K562 (cell line): ENCODE measurements around the gene TNFAIP1. TPM values are rescaled to one million over a fixed set of nuclear protein-coding genes. Genes with fewer than 3 reads are reported as not detected.

Source experiments
- MTA2 ChIP-seq: fragments of 450-650 bp; IDR thresholded peaks from 2 replicates; pipeline ENCODE4 v1.6.1; 2016; ENCODE audit warnings: low read depth
- NEUROD1 ChIP-seq: fragments of 150-350 bp; IDR thresholded peaks from 2 replicates; pipeline ENCODE4 v1.6.1; 2014; ENCODE audit warnings: borderline replicate concordance, low read length, low read depth; ENCODE audit not compliant: partially characterized antibody
- NFATC3 ChIP-seq: fragments of 450-650 bp; IDR thresholded peaks from 2 replicates; pipeline ENCODE4 v1.6.1; 2017; ENCODE audit warnings: mild to moderate bottlenecking
- RAD51 ChIP-seq: fragments of 450-650 bp; IDR thresholded peaks from 2 replicates; pipeline ENCODE4 v1.7.1; 2016; ENCODE audit warnings: low read depth, mild to moderate bottlenecking, borderline replicate concordance
- RB1 ChIP-seq: fragments of 450-650 bp; IDR thresholded peaks from 2 replicates; pipeline ENCODE4 v1.6.1; 2017; ENCODE audit warnings: low read depth, mild to moderate bottlenecking
- SMARCA4 ChIP-seq: fragments of 450-650 bp; IDR thresholded peaks from 2 replicates; pipeline ENCODE4 v1.6.1; 2016
- TAF1 ChIP-seq: IDR thresholded peaks from 2 replicates; pipeline ENCODE4 v1.6.1; 2011; ENCODE audit warnings: mild to moderate bottlenecking, low read length, moderate library complexity; ENCODE audit not compliant: insufficient read depth, control insufficient read depth, severe bottlenecking; ENCODE audit errors: extremely low read depth
- ZNF24 ChIP-seq: fragments of 450-650 bp; IDR thresholded peaks from 2 replicates; pipeline ENCODE4 v1.6.1; 2016
- polyA plus RNA-seq, 8 experiments: library from polyadenylated mRNA; depleted of rRNA in 4 of 8; stranded (reverse) in 5 of 8; unstranded in 3 of 8; fragments of >200 nt; fragmentation: Nextera tagmentation in 2 of 8; fragmentation: Illumina TruSeq in 1 of 8; extraction: Ambion mirVana in 2 of 8; extraction: Trizol in 1 of 8; gene quantifications; 2 replicates each; pipeline versions ENCODE4 v1.2.1 to v1.2.3, GENCODE V29; 2011 to 2014; ENCODE audit warnings: inconsistent platforms in 1 of 8, missing spikeins in 1 of 8
- total RNA-seq, 7 experiments: library from RNA; depleted of rRNA in 6 of 7; stranded (reverse); fragments of >200 nt in 6 of 7; fragmentation: Illumina TruSeq in 2 of 7; extraction: Trizol in 2 of 7; gene quantifications; 2 replicates each; pipeline versions ENCODE4 v1.2.1 to v1.2.3, GENCODE V29; 2011 to 2021; ENCODE audit warnings: low replicate concordance in 1 of 7
- TF ChIP-seq, protein P1 (sequence below), 3 experiments: fragments of 200-800 bp in 1 of 3; sonication (Bioruptor generic) in 1 of 3; sonication (generic) in 1 of 3; formaldehyde crosslinking in 1 of 3; IDR thresholded peaks; 2 replicates each; pipeline versions ENCODE4 v1.6.1 to v1.8.0; 2016 to 2022; ENCODE audit warnings: mild to moderate bottlenecking in 2 of 3, missing compliant biosample characterization in 2 of 3, missing genetic modification characterization in 2 of 3, missing genetic modification reagents in 1 of 3
- TF ChIP-seq, protein P2 (sequence below), 2 experiments: fragments of 450-650 bp; IDR thresholded peaks; 2 replicates each; pipeline ENCODE4 v1.6.1; 2016
- TF ChIP-seq, protein P3 (sequence below), 2 experiments: fragments of 450-650 bp in 1 of 2; sonication (generic) in 1 of 2; formaldehyde crosslinking in 1 of 2; IDR thresholded peaks in 1 of 2; conservative IDR thresholded peaks in 1 of 2; 2 replicates each; pipeline versions ENCODE4 v1.6.1 to v1.8.1; 2016 to 2023; ENCODE audit warnings: mild to moderate bottlenecking in 2 of 2, moderate library complexity in 2 of 2, inconsistent platforms in 1 of 2, missing genetic modification reagents in 1 of 2
- TF ChIP-seq, protein P4 (sequence below): sonication (generic); formaldehyde crosslinking; IDR thresholded peaks from 2 replicates; pipeline ENCODE4 v1.8.0; 2022; ENCODE audit warnings: mild to moderate bottlenecking, missing genetic modification reagents

The TNFAIP1 gene
- total and polyA plus RNA-seq, 9 of the 15 experiments (the other 6 are each of a cell fraction or from before 2014, with no cell fraction given), result 2.1 to 20.1 (median 8.2) TPM

- TF ChIP-seq, protein P1, sequence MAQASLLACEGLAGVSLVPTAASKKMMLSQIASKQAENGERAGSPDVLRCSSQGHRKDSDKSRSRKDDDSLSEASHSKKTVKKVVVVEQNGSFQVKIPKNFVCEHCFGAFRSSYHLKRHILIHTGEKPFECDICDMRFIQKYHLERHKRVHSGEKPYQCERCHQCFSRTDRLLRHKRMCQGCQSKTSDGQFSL (CRISPR knock-in tag; IDR thresholded peaks at IDR 0.05), result no peak
- TF ChIP-seq, protein P1 (tag; IDR thresholded peaks at IDR 0.05), result no peak
- TF ChIP-seq ZNF24, result 0 out of 2 replicates have a peak, but pooled peaks have one; percentile 35
- TF ChIP-seq, protein P2, sequence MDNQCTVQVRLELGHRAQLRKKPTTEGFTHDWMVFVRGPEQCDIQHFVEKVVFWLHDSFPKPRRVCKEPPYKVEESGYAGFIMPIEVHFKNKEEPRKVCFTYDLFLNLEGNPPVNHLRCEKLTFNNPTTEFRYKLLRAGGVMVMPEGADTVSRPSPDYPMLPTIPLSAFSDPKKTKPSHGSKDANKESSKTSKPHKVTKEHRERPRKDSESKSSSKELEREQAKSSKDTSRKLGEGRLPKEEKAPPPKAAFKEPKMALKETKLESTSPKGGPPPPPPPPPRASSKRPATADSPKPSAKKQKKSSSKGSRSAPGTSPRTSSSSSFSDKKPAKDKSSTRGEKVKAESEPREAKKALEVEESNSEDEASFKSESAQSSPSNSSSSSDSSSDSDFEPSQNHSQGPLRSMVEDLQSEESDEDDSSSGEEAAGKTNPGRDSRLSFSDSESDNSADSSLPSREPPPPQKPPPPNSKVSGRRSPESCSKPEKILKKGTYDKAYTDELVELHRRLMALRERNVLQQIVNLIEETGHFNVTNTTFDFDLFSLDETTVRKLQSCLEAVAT (IDR thresholded peaks at IDR 0.05), result 0 out of 4 replicates have a peak, but pooled peaks have one; percentile 9 to 31
- TF ChIP-seq NFATC3, result peak; percentile 96
- TF ChIP-seq TAF1, result peak; percentile 90
- TF ChIP-seq, protein P3, sequence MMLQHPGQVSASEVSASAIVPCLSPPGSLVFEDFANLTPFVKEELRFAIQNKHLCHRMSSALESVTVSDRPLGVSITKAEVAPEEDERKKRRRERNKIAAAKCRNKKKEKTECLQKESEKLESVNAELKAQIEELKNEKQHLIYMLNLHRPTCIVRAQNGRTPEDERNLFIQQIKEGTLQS (IDR thresholded peaks at IDR 0.05), result no peak
- TF ChIP-seq, protein P3 (CRISPR knock-in tag; conservative IDR thresholded peaks at IDR 0.05), result 0 out of 2 replicates have a peak, but pooled peaks have one; percentile 14
- TF ChIP-seq RB1, result peak; percentile 65; the same call in 1 of the 2 replicates
- peak; percentile 11; the same call in 1 of the 2 replicates for TF ChIP-seq RAD51
- TF ChIP-seq MTA2, result no peak
- TF ChIP-seq, protein P4, sequence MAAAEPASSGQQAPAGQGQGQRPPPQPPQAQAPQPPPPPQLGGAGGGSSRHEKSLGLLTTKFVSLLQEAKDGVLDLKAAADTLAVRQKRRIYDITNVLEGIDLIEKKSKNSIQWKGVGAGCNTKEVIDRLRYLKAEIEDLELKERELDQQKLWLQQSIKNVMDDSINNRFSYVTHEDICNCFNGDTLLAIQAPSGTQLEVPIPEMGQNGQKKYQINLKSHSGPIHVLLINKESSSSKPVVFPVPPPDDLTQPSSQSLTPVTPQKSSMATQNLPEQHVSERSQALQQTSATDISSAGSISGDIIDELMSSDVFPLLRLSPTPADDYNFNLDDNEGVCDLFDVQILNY (CRISPR knock-in tag), result no peak
- TF ChIP-seq SMARCA4, result peak; percentile 70
- peak; percentile 61 for TF ChIP-seq NEUROD1
Measured at GRCh38 chr17:28318759-28319597, 16.6 kb upstream of the TNFAIP1 start, which contains the start of gene TMEM97 (continued).
